HFF-Myc (cell line): ENCODE measurements around the gene VAT1L.

Experiments
- DNase-seq: peaks from one replicate; pipeline ENCODE4 v3.0.0-alpha.2; 2011; ENCODE audit warnings: low read depth; ENCODE audit errors: extremely low read depth
- H3K4me3 ChIP-seq: replicated peaks from 2 replicates; pipeline ENCODE4 v1.5.1; 2011; ENCODE audit warnings: low read depth, mild to moderate bottlenecking, control low read depth, low read length
- CTCF ChIP-seq: IDR thresholded peaks from 2 replicates; pipeline ENCODE4 v1.5.1; 2012; ENCODE audit warnings: mild to moderate bottlenecking, low read depth, low read length, control low read depth; ENCODE audit errors: missing control alignments

The VAT1L gene

GRCh38 chr16:77897129-77897437 lies 108.7 kb downstream of the VAT1L start:
- TF ChIP-seq CTCF = no peak
- H3K4me3 ChIP-seq = no peak overlapping the region
- no peak for DNase-seq

- no peak for DNase-seq
- no peak overlapping the region for H3K4me3 ChIP-seq
- TF ChIP-seq CTCF = no peak
Observed at GRCh38 chr16:77897831-77898605, 109.7 kb downstream of the VAT1L start.

GRCh38 chr16:77898671-77899211 lies 110.4 kb downstream of the VAT1L start:
- no peak overlapping the region for H3K4me3 ChIP-seq
- TF ChIP-seq CTCF = no peak
- DNase-seq = peak; percentile 19

GRCh38 chr16:77899416-77899815 lies 111.1 kb downstream of the VAT1L start:
- DNase-seq = no peak
- H3K4me3 ChIP-seq = no peak overlapping the region
- no peak for TF ChIP-seq CTCF

GRCh38 chr16:77905374-77905920 lies 117.1 kb downstream of the VAT1L start:
- DNase-seq = no peak

GRCh38 chr16:77910021-77910420 lies 121.7 kb downstream of the VAT1L start:
- no peak for TF ChIP-seq CTCF
- no peak overlapping the region for H3K4me3 ChIP-seq
- DNase-seq = no peak

More at GRCh38 chr16:77905374-77905920, 117.1 kb downstream of the VAT1L start:
- no peak overlapping the region for H3K4me3 ChIP-seq
- no peak for TF ChIP-seq CTCF
